Activated naive CD8-positive, alpha-beta T cell treated with anti-CD3 and anti-CD28 coated beads, Interleukin-2, amount 10 ng/mL, durations not matched to agents 7 days and 5 days (primary cell): ENCODE data around the gene MUC22. TPM values are rescaled to one million over a fixed set of nuclear protein-coding genes. Genes with fewer than 3 reads are reported as not detected.
"Not testable (repeated sequence)": the region's sequence is repeated elsewhere in the genome, so short reads cannot be mapped to it uniquely, and the experiment has no call there.

Experiments
- ATAC-seq: fragments of 150-1000 bp; cut with Tn5 transposase; one replicate; pipeline ENCODE4 v1.10.0; 2021; ENCODE audit warnings: low read depth, moderate library complexity
- POLR2A ChIA-PET: fragments of 350-600 bp; sonication (Branson Sonifier 250); formaldehyde crosslinking; loops from one replicate; lab custom pipeline; 2021; ENCODE audit warnings: antibody characterized with exemption; lab: Charles Lee
- DNase-seq: peaks from one replicate; pipeline ENCODE4 v3.0.0; 2021
- H3K27ac Mint-ChIP-seq: one replicate; pipeline ENCODE4 v1.8.0; 2022; ENCODE audit warnings: mild to moderate bottlenecking, mixed read lengths
- H3K27me3 Mint-ChIP-seq: one replicate; pipeline ENCODE4 v1.8.0; 2022; ENCODE audit warnings: mild to moderate bottlenecking, moderate library complexity, mixed read lengths
- H3K36me3 Mint-ChIP-seq: one replicate; pipeline ENCODE4 v1.8.0; 2021; ENCODE audit warnings: mild to moderate bottlenecking, mixed read lengths
- H3K4me1 Mint-ChIP-seq: one replicate; pipeline ENCODE4 v1.8.0; 2021; ENCODE audit warnings: mixed read lengths
- H3K4me3 Mint-ChIP-seq: one replicate; pipeline ENCODE4 v1.8.0; 2022; ENCODE audit warnings: mild to moderate bottlenecking, moderate library complexity, mixed read lengths
- H3K9me3 Mint-ChIP-seq: one replicate; pipeline ENCODE4 v1.8.0; 2021; ENCODE audit warnings: mixed read lengths
- total RNA-seq, 2 experiments: library from RNA; stranded (reverse); gene quantifications; one replicate each; pipeline ENCODE4 v1.2.3, GENCODE V29; 2021

Gene MUC22
- total RNA-seq, 2 experiments from 2014 or later, result not detected

DNA sequence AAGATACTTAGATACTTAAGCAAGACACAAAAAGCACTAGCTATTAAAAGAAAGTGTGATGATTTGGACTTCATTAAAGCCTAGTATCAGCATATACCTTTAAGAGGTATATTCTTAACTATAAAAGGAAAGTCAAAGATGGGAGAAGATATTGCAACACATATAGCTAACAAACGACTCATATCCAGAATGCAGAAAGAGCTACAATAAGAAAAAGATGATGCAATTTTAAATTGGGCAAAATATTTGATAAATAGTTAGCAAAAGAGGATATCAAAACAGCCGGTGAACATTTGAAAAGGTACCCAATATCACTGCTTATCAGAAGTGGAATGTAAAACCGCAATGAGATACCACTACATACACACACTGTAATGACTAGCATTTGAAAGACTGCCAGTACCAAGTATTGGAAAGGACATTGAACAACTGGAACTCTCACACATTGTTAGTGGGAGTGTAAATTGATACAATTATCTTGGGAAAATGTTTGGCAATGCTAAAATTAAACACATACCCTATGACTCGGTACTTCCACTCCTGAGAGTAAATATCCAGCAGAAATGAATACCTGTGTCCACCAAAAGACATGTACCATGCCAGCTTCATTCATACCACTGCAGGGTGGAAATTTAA is 25.7 kb downstream of the MUC22 start:
- no peaks in the 10 kb centered on the region for H3K4me1 Mint-ChIP-seq
- no peaks in the 10 kb centered on the region for H3K36me3 Mint-ChIP-seq
- ATAC-seq, result no peak
- H3K4me3 Mint-ChIP-seq, result no peak overlapping the region
- DNase-seq, result no peak
- POLR2A ChIA-PET, result no interaction called here
- H3K27me3 Mint-ChIP-seq, result peaks cover 25% of the 10 kb centered on the region
- H3K27ac Mint-ChIP-seq, result no peak overlapping the region
- H3K9me3 Mint-ChIP-seq, result no peaks in the 10 kb centered on the region

GRCh38 chr6:31037169-31037568 is 26.9 kb downstream of the MUC22 start:
- DNase-seq, result no peak
- H3K27ac Mint-ChIP-seq, result no peak overlapping the region
- no peak overlapping the region for H3K4me3 Mint-ChIP-seq
- no peaks in the 10 kb centered on the region for H3K9me3 Mint-ChIP-seq
- POLR2A ChIA-PET, result no interaction called here
- H3K27me3 Mint-ChIP-seq, result peaks cover 22% of the 10 kb centered on the region
- no peaks in the 10 kb centered on the region for H3K36me3 Mint-ChIP-seq
- no peak for ATAC-seq
- H3K4me1 Mint-ChIP-seq, result no peaks in the 10 kb centered on the region

- POLR2A ChIA-PET, result no interaction called here
- no peak for ATAC-seq
- no peaks in the 10 kb centered on the region for H3K9me3 Mint-ChIP-seq
- no peaks in the 10 kb centered on the region for H3K4me1 Mint-ChIP-seq
- peaks cover 20% of the 10 kb centered on the region for H3K27me3 Mint-ChIP-seq
- H3K27ac Mint-ChIP-seq, result no peak overlapping the region
- H3K4me3 Mint-ChIP-seq, result no peak overlapping the region
- no peaks in the 10 kb centered on the region for H3K36me3 Mint-ChIP-seq
- no peak for DNase-seq
Observed at GRCh38 chr6:31037682-31038081, 27.4 kb downstream of the MUC22 start.

GRCh38 chr6:31038559-31038958 is 28.3 kb downstream of the MUC22 start:
- DNase-seq (no peak), ATAC-seq (no peak)
- H3K27ac Mint-ChIP-seq, result no peak overlapping the region
- no peaks in the 10 kb centered on the region for H3K9me3 Mint-ChIP-seq
- peaks cover 12% of the 10 kb centered on the region for H3K27me3 Mint-ChIP-seq
- no peaks in the 10 kb centered on the region for H3K36me3 Mint-ChIP-seq
- POLR2A ChIA-PET, result no interaction called here
- H3K4me3 Mint-ChIP-seq, result no peak overlapping the region
- H3K4me1 Mint-ChIP-seq, result peaks cover 4% of the 10 kb centered on the region

DNA sequence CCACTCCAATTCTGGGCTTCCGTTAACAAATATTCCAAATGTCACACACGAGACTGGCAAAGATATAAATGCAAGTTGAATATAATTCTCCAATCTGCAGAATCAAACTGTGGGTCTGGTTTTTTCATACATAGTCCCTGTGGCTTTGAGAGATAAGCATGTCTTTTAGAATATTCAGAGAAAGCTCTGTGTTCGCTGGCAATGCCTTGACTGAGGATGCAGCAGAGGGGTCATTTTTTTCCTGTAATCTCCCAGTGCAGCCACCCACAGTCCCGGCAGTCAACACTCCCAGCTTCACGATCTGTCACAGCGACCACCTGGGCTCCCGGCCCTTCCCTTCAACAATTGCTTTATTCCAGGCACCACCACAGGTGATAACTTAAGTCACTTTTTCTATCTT is 30.5 kb downstream of the MUC22 start:
- ATAC-seq (no peak), DNase-seq (no peak)
- Mint-ChIP-seq H3K36me3 (no peaks in the 10 kb centered on the region), H3K4me3 (no peak overlapping the region), H3K9me3 (no peaks in the 10 kb centered on the region), H3K27me3 (peaks cover 11% of the 10 kb centered on the region), H3K4me1 (peaks cover 4% of the 10 kb centered on the region), H3K27ac (no peak overlapping the region)
- POLR2A ChIA-PET, result no interaction called here

DNA sequence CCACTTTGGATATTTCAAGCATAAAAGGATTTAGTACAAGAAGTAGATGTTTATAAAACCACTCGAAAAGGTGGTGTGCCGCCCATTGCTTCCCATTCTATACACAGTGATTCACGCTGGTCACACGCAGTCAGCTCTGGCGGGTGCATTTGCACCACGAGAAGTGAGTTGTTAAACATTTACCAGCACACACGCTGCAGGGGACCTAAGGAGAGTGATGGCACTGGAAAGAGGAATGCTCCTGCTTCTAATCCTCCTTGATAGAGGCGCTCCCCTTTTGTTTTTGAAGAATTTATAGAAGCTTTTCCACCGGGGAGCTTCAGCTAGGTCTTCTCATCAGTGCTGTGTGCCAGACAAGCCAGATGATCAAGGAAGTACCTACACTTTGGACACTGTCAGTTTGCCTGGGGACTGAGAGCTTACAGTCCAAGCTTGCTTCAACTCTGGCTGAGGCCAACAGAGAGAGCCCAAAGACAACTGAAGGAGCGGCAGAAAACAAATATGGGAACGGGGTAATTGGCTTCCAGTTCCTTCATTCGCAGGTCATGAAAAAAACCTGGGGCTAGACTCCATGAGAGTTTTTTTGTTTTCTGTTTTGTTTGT is 31.2 kb downstream of the MUC22 start:
- POLR2A ChIA-PET, result no interaction called here
- Mint-ChIP-seq H3K27ac (no peak overlapping the region), H3K36me3 (no peaks in the 10 kb centered on the region), H3K27me3 (peaks cover 11% of the 10 kb centered on the region), H3K4me1 (peaks cover 4% of the 10 kb centered on the region), H3K9me3 (no peaks in the 10 kb centered on the region), H3K4me3 (no peak overlapping the region)
- ATAC-seq (no peak), DNase-seq (no peak)

DNA sequence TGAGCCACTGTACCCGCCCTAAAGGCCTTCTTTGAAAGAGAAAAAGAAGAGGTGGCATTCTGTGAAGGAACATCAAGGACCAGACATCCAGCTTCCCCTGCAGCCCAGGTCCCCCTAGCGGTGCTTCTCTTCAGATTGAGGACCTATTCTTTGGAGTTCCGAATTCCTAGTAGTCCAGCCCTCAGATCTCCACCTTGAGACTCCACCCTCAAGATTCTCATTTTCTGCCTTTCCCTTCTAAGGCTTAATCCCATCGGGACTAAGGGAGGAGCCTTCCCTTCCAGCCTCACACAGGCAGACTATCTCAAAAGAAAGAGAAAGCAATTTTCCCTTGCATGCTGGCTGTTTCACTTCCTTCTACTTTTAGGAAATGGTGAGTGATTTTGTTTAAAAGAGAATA is 32.5 kb downstream of the MUC22 start:
- no peaks in the 10 kb centered on the region for H3K36me3 Mint-ChIP-seq
- H3K4me3 Mint-ChIP-seq, result peak overlapping the region; percentile 37
- POLR2A ChIA-PET, result interaction anchor here (0.7 kb wide), 1 partner anchor 184 kb away, joined by 4 read pairs; no protein-coding TSS in a partner anchor
- H3K9me3 Mint-ChIP-seq, result no peaks in the 10 kb centered on the region
- H3K27ac Mint-ChIP-seq, result no peak overlapping the region
- H3K27me3 Mint-ChIP-seq, result peaks cover 6% of the 10 kb centered on the region
- ATAC-seq (no peak), DNase-seq (no peak)
- peaks cover 4% of the 10 kb centered on the region for H3K4me1 Mint-ChIP-seq

DNA sequence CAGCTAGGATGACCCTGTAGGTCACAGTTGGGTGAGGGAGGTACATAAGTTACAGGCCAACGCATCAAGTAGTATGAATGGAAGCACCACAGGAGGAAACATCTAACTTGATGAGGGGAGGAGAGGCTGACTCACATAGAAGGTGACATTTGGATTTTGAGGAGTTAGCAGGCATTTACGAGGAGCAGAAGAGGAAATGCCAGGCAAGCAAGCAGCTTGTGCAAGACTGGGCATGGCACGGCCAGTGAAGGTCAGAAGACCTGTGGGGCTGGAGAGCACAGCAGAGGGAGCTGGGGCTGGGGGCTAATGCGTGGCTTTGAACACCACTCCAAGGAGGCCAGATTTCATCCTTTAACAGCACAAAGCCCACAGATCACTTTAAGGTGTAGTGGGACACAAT is 37.8 kb downstream of the MUC22 start:
- H3K27me3 Mint-ChIP-seq, result peaks cover 21% of the 10 kb centered on the region
- no peaks in the 10 kb centered on the region for H3K36me3 Mint-ChIP-seq
- ATAC-seq, result no peak
- H3K4me3 Mint-ChIP-seq, result no peak overlapping the region
- no peak overlapping the region for H3K27ac Mint-ChIP-seq
- POLR2A ChIA-PET, result no interaction called here
- no peaks in the 10 kb centered on the region for H3K4me1 Mint-ChIP-seq
- no peaks in the 10 kb centered on the region for H3K9me3 Mint-ChIP-seq
- DNase-seq, result no peak

DNA sequence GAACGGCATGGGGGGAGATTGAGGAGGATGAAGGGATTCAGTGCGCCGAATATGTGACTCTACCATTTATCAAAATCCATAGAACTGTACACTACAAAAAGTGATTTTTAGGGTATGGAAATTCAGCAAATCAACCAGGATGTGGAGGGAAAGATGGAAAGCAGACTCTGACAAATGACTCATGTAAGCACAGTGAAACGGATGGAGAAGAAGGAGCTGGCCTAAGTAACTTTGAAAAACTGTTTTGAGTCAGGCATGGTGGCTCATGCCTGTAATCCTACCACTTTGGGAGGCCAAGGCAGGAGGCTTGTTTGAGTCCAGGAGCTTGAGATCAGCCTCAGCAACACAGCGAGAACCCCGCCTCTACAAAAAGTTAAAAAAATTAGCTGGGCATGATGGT is 39.2 kb downstream of the MUC22 start:
- POLR2A ChIA-PET, result no interaction called here

GRCh38 chr6:31053187-31053586 is 42.9 kb downstream of the MUC22 start:
- POLR2A ChIA-PET, H3K27ac Mint-ChIP-seq: not testable (repeated sequence)

More for the DNA sequence above, 39.2 kb downstream of the MUC22 start:
- Mint-ChIP-seq H3K36me3 (no peaks in the 10 kb centered on the region), H3K27ac (no peak overlapping the region), H3K9me3 (no peaks in the 10 kb centered on the region), H3K4me1 (no peaks in the 10 kb centered on the region), H3K4me3 (no peak overlapping the region), H3K27me3 (peaks cover 30% of the 10 kb centered on the region)
- DNase-seq (no peak), ATAC-seq (no peak)

GRCh38 chr6:31053873-31054272 is 43.6 kb downstream of the MUC22 start:
- Mint-ChIP-seq H3K9me3 (no peaks in the 10 kb centered on the region), H3K4me1 (peaks cover 2% of the 10 kb centered on the region), H3K36me3 (no peaks in the 10 kb centered on the region), H3K4me3 (no peak overlapping the region), H3K27me3 (peaks cover 31% of the 10 kb centered on the region), H3K27ac (no peak overlapping the region)
- DNase-seq, result no peak
- POLR2A ChIA-PET, result no interaction called here
- no peak for ATAC-seq

More at GRCh38 chr6:31053187-31053586, 42.9 kb downstream of the MUC22 start:
- H3K36me3 Mint-ChIP-seq, H3K4me1 Mint-ChIP-seq, ATAC-seq, DNase-seq, H3K4me3 Mint-ChIP-seq, H3K9me3 Mint-ChIP-seq: not testable (repeated sequence)
- H3K27me3 Mint-ChIP-seq, result peaks cover 34% of the 10 kb centered on the region

- peaks cover 34% of the 10 kb centered on the region for H3K27me3 Mint-ChIP-seq
- no peak for DNase-seq
- no peak for ATAC-seq
- H3K4me1 Mint-ChIP-seq, result peaks cover 2% of the 10 kb centered on the region
- no peak overlapping the region for H3K27ac Mint-ChIP-seq
- H3K9me3 Mint-ChIP-seq, result no peaks in the 10 kb centered on the region
- POLR2A ChIA-PET, result no interaction called here
- no peaks in the 10 kb centered on the region for H3K36me3 Mint-ChIP-seq
- no peak overlapping the region for H3K4me3 Mint-ChIP-seq
Observed at GRCh38 chr6:31055441-31055840, 45.2 kb downstream of the MUC22 start.

- POLR2A ChIA-PET, result no interaction called here
- Mint-ChIP-seq H3K9me3 (no peaks in the 10 kb centered on the region), H3K4me3 (no peak overlapping the region), H3K27me3 (peaks cover 23% of the 10 kb centered on the region), H3K27ac (no peak overlapping the region), H3K4me1 (peaks cover 2% of the 10 kb centered on the region), H3K36me3 (no peaks in the 10 kb centered on the region)
- ATAC-seq (no peak), DNase-seq (no peak)
Observed at GRCh38 chr6:31057426-31058003, 47.2 kb downstream of the MUC22 start.
